Inferior parietal cortex (tissue), 1 donor: Measurements from ENCODE around the gene AR.

Experiments used
- DNase-seq: peaks from one replicate; pipeline ENCODE4 v3.0.0-alpha.2; 2016; ENCODE audit errors: extremely low spot score

AR gene

GRCh38 chrX:67543818-67544217, at the start of gene AR:
TSS of gene AR (plus strand) at chrX:67544021. CDS start at chrX:67545147, 1,126 bp downstream.
- DNase-seq: no peak

DNA sequence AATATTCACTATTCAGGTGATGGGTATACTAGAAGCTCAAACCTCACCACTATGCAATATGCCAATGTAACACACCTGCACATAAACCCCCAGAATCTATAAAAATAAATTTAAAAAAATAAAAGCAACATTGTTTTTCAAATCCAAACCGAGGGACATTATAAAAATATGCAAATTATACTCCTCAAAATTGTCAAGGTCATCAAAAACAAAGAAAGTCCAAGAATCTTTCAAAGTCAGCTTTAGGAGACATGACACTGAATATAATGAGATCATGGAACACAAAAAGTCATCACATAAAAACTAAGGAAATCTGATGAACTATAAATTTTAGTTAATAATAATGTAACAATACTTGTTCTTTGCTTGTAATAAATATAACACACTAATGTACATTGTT, 43.2 kb upstream of the AR start:
- DNase-seq: no peak

DNA sequence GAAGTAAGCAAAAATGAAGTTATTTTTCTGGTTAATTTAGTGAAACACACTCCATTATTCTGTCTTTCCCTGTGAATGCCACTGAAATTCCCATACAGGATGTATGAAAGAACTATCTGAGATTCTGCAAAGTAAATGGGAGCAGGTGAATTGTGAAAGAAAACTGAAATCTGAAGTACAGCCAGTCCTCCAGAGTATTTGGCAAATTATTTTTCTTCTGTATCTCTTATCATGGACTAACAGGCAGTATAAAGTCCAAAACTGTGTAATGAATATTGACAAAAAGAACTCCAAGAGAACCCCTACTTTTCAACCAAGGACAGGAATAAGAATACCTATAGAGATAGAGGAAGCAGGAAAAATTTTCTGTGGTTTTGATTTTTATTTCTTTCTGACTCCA, 40.8 kb upstream of the AR start:
- no peak for DNase-seq

DNA sequence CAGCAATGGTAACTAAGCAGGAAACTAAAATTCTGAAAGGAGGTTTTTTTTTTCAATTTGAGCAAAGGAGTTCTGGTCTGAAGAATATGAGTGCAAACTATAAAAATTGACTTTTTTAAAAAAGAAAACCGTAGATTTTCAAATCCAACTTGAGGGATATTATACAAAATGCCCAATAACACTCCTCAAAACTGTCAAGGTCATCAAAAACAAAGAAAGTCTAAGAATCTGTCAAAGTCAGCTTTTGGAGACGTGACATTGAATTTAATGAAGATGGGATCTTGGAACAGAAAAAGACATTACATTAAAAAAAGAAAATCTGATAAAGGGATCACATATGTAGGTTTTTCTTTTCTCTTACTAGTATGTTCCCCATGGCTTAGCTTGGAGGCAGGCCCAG, 40.4 kb upstream of the AR start:
- no peak for DNase-seq

GRCh38 chrX:67520671-67521070, 23.1 kb upstream of the AR start:
- no peak for DNase-seq

DNA sequence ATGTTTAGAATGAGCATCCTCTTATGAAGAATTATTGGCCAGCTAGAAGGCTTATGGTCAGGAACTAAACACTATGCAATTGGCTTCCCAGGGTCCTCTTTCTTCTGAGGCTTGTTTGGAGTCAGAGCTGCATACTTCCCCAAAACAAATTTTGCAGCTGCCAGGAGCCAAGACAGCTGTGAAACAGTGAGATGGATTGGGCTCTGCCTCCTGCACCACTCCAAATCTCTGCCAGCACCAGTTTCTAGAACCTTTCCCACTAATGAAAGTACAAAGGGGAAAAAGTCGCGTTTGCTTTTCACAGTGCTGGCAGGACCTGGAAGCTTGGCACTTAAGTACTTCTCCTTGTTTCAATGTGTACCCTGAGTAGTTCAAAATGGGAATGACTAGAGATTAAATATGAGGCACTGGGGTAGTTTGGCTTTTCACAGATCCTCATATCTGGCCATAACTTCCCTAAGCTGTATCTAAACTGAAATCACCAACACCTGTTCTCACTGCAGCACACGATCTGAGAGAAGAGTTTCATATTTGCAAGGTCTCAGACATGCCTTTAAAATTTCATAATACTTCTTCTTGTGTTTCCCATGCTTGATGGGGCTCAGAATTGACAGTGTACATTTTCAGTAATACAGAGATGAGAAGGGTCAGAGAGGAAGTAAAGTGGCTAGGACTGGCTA, 20.7 kb upstream of the AR start:
- no peak for DNase-seq

DNA sequence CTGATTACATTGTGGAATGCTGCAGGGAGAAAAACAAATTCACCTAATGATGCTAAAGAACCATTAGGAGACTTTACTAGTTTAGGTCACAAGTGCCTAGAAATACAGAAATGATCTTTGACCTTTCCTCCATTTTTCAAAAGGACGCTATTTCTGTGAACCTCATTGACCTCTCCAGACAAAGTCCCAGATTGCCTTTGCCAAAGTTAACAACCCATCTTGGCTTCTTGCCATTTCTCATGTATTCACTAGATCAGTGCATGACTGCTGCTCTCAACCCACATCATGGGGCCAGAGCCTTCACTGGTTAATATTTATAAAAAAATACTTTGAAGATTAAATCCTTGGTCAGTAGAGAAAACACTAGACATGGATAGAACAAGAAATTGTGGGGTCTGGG, 19.9 kb upstream of the AR start:
- DNase-seq: no peak

- DNase-seq: no peak
These were observed 19.4 kb upstream of the AR start for GRCh38 chrX:67524428-67524827.

GRCh38 chrX:67524950-67525691, 18.7 kb upstream of the AR start:
- DNase-seq: no peak

DNA sequence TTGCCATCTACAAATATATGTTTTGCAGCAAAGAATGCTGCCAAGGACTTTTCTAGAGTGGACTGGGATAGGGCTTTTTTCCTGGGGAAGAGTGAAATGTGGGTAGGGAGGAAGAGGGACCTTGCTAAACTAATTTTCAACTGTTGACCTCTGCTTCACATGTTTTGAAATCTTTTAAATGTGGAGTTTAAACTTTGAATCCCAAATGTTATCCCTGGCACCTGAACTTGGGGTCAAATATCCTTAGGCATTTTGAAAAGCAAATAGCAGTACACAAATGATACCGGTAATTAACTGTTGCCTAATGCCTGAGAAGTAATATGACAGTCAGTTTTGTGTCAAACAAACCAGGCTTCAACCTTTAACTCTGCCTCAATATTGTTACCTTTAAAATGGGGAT, 7.3 kb upstream of the AR start:
- no peak for DNase-seq

GRCh38 chrX:67538383-67538782, 5.4 kb upstream of the AR start:
- no peak for DNase-seq

GRCh38 chrX:67544281-67545035, 637 bp downstream of the AR start:
- DNase-seq: no peak

DNA sequence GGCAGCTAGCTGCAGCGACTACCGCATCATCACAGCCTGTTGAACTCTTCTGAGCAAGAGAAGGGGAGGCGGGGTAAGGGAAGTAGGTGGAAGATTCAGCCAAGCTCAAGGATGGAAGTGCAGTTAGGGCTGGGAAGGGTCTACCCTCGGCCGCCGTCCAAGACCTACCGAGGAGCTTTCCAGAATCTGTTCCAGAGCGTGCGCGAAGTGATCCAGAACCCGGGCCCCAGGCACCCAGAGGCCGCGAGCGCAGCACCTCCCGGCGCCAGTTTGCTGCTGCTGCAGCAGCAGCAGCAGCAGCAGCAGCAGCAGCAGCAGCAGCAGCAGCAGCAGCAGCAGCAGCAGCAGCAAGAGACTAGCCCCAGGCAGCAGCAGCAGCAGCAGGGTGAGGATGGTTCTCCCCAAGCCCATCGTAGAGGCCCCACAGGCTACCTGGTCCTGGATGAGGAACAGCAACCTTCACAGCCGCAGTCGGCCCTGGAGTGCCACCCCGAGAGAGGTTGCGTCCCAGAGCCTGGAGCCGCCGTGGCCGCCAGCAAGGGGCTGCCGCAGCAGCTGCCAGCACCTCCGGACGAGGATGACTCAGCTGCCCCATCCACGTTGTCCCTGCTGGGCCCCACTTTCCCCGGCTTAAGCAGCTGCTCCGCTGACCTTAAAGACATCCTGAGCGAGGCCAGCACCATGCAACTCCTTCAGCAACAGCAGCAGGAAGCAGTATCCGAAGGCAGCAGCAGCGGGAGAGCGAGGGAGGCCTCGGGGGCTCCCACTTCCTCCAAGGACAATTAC, 1.4 kb downstream of the AR start:
- no peak for DNase-seq

GRCh38 chrX:67545893-67546495, 2.2 kb downstream of the AR start:
- DNase-seq: no peak

- DNase-seq: no peak
These were observed 2.9 kb downstream of the AR start for GRCh38 chrX:67546496-67547423.

GRCh38 chrX:67555578-67556203, 11.9 kb downstream of the AR start:
- no peak for DNase-seq

DNA sequence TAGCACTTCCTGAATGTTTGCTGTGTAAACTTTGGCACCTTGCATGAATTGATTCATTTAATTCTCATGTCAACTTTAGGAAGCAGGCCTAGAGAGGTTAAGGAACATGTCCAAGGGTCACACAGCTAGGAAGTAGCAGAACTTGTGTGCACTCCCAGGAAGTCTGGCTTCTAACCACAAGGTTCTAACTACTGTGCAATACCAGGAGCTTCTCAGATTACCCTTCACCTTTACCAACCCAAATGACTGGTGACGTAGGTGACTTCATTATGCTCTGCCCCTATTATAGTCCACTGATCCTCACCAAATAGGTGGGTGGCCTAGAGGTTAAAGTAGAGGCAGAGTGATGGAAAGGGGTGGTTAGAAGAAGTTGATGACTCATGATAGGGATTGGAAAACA, 14.4 kb downstream of the AR start:
- no peak for DNase-seq

DNA sequence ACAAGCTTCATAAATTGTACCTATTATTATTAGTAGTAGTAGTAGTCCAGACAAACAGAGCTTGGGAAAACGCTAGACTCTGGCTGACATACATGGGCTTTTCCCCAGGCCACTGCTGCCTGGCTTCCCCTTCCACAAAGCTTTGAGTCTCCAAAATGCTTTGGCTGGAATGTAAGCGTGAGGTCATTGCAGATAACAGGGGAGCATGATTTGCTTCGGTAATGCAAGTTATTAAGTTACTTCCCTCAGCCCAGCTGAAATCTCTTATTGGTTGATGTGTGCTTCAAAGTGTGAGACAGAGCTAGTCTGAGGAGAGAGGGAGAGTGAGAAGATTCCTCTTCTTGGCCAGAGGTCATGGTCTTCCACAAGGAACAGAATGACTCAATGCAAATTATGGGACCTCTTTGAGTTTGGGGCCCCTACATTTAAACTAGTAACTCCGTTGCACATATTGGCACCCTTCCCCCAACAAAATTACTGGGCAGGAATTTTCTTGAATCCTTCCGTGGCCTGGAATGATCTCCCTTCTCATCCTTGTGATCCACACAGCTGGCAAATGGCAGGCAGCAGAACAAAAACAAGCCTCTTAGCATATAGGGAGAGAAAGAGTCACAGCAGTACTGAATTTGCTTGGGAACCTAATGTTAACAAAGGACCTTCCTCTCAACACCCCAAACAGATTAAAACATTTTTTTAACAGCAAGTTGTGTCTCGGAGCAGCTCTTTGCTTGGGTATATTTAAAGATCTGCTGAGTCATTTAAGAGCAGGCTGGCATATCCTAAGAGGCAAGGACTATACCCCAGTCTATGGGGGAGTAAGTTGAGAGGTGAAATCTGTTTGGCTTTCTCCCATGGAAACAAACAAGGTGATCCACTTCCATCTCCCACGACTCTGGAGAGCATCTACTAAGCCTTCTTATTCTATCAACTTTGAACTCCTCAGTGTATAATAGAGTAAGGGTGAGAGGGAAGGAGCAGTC, 19.9 kb downstream of the AR start:
- DNase-seq: no peak

- DNase-seq: no peak
These were observed 20.7 kb downstream of the AR start for GRCh38 chrX:67564475-67564874.
